Measurements from ENCODE around the gene MMP25.

GRCh38 chr16:3023415-3023668 is 23.0 kb upstream of the MMP25 start:
- TF ChIP-seq CTCF (IDR thresholded peaks at IDR 0.05) (no peak), JAZF1 (CRISPR knock-in tag; IDR thresholded peaks at IDR 0.05) (no peak), ERG (CRISPR knock-in tag; IDR thresholded peaks at IDR 0.05) (no peak), RELA (CRISPR knock-in tag; IDR thresholded peaks at IDR 0.05; ENCODE audit: borderline replicate concordance) (no peak), CREM (CRISPR knock-in tag; IDR thresholded peaks at IDR 0.05) (no peak), ZNF512 (CRISPR knock-in tag; IDR thresholded peaks at IDR 0.05; ENCODE audit: borderline replicate concordance) (no peak), ETV6 (CRISPR knock-in tag; IDR thresholded peaks at IDR 0.05) (no peak), USF1 (CRISPR knock-in tag; IDR thresholded peaks at IDR 0.05) (no peak), ZNF317 (CRISPR knock-in tag; IDR thresholded peaks at IDR 0.05; ENCODE audit: borderline replicate concordance, low read depth) (no peak), E2F4 (CRISPR knock-in tag; IDR thresholded peaks at IDR 0.05; ENCODE audit: borderline replicate concordance, low read depth) (no peak; the same call in 1 of the 2 replicates), NR3C1 (CRISPR knock-in tag; conservative IDR thresholded peaks at IDR 0.05; ENCODE audit: low read depth) (no peak), FOXK1 (CRISPR knock-in tag; IDR thresholded peaks at IDR 0.05) (no peak)

Measured in WTC11 (cell line).